Measurements from ENCODE around the gene PCNX2.

The PCNX2 gene

GRCh38 chr1:233256789-233257188, 38.7 kb downstream of the PCNX2 start:
- DNase-seq = no peak

- no peak for DNase-seq
Measured at GRCh38 chr1:233256191-233256590, 39.3 kb downstream of the PCNX2 start.

- DNase-seq = no peak
Measured at GRCh38 chr1:233255145-233255544, 40.4 kb downstream of the PCNX2 start.

GRCh38 chr1:233253832-233254331, 41.6 kb downstream of the PCNX2 start:
- no peak for DNase-seq

- no peak for DNase-seq
Measured at GRCh38 chr1:233253231-233253831, 42.2 kb downstream of the PCNX2 start.

GRCh38 chr1:233252441-233252840, 43.1 kb downstream of the PCNX2 start:
- no peak for DNase-seq

- no peak for DNase-seq
Measured at GRCh38 chr1:233251201-233251720, 44.3 kb downstream of the PCNX2 start.

- no peak for DNase-seq
Measured at GRCh38 chr1:233248014-233248413, 47.5 kb downstream of the PCNX2 start.

GRCh38 chr1:233246965-233247364, 48.6 kb downstream of the PCNX2 start:
- DNase-seq = no peak

- no peak for DNase-seq
Measured at GRCh38 chr1:233245191-233245765, 50.2 kb downstream of the PCNX2 start.

GRCh38 chr1:233244183-233244582, 51.3 kb downstream of the PCNX2 start:
- DNase-seq = no peak

GRCh38 chr1:233242827-233243483, 52.6 kb downstream of the PCNX2 start:
- no peak for DNase-seq

- DNase-seq = no peak
Measured at GRCh38 chr1:233241759-233242158, 53.8 kb downstream of the PCNX2 start.

GRCh38 chr1:233240829-233241682, 54.5 kb downstream of the PCNX2 start:
- DNase-seq = no peak

- DNase-seq = no peak
Measured at GRCh38 chr1:233240371-233240770, 55.2 kb downstream of the PCNX2 start.

- no peak for DNase-seq
Measured at GRCh38 chr1:233238884-233239431, 56.6 kb downstream of the PCNX2 start.

- no peak for DNase-seq
Measured at GRCh38 chr1:233237647-233238046, 57.9 kb downstream of the PCNX2 start.

- no peak for DNase-seq
Measured at GRCh38 chr1:233233508-233234040, 62.0 kb downstream of the PCNX2 start.

GRCh38 chr1:233230011-233230410, 65.5 kb downstream of the PCNX2 start:
- no peak for DNase-seq

GRCh38 chr1:233229288-233229687, 66.2 kb downstream of the PCNX2 start:
- DNase-seq = no peak

- no peak for DNase-seq
Measured at GRCh38 chr1:233227930-233228465, 67.5 kb downstream of the PCNX2 start.

- DNase-seq = no peak
Measured at GRCh38 chr1:233224311-233224710, 71.2 kb downstream of the PCNX2 start.

Data from activated CD4-positive, alpha-beta T cell treated with anti-CD3 and anti-CD28 coated beads, Interleukin-2, amount 50 U/mL, for 1 hour (primary cell).